Endothelial cell of umbilical vein (primary cell): ENCODE measurements around the gene PDK4.

Experiments used
- EZH2 ChIP-seq: IDR thresholded peaks from 2 replicates; pipeline ENCODE4 v1.6.1; 2012; ENCODE audit warnings: borderline replicate concordance, low read depth, mild to moderate bottlenecking, moderate library complexity, low read length, inconsistent platforms; ENCODE audit not compliant: severe bottlenecking
- FOS ChIP-seq: IDR thresholded peaks from 2 replicates; pipeline ENCODE4 v1.6.1; 2011; ENCODE audit warnings: mild to moderate bottlenecking, low read length, moderate library complexity, borderline replicate concordance; ENCODE audit not compliant: insufficient read depth
- JUN ChIP-seq: IDR thresholded peaks from 2 replicates; pipeline ENCODE4 v1.6.1; 2011; ENCODE audit warnings: borderline replicate concordance, low read depth; ENCODE audit not compliant: insufficient read length, insufficient read depth
- POLR2A ChIP-seq: IDR thresholded peaks from 2 replicates; pipeline ENCODE4 v1.6.1; 2012; ENCODE audit warnings: low read depth, mild to moderate bottlenecking, control low read depth, low read length
- POLR2AphosphoS5 ChIP-seq: IDR thresholded peaks from 2 replicates; pipeline ENCODE4 v1.6.1; 2012; ENCODE audit warnings: low read depth, mild to moderate bottlenecking, control low read depth, low read length, moderate library complexity; ENCODE audit not compliant: insufficient read depth
- TF ChIP-seq, protein P1 (sequence below), 2 donors: IDR thresholded peaks; 1 replicate in 1 of 2; 2 replicates in 1 of 2; pipeline ENCODE4 v1.5.1; 2011; ENCODE audit warnings: low read length in 2 of 2, mild to moderate bottlenecking in 2 of 2, moderate library complexity in 2 of 2, control low read depth in 1 of 2, inconsistent platforms in 1 of 2, low read depth in 1 of 2; ENCODE audit not compliant: insufficient read depth in 1 of 2; ENCODE audit errors: extremely low read depth in 1 of 2
- TF ChIP-seq, protein P2 (sequence below): IDR thresholded peaks from 2 replicates; pipeline ENCODE4 v1.6.1; 2011; ENCODE audit not compliant: insufficient read depth, insufficient read length

DNA sequence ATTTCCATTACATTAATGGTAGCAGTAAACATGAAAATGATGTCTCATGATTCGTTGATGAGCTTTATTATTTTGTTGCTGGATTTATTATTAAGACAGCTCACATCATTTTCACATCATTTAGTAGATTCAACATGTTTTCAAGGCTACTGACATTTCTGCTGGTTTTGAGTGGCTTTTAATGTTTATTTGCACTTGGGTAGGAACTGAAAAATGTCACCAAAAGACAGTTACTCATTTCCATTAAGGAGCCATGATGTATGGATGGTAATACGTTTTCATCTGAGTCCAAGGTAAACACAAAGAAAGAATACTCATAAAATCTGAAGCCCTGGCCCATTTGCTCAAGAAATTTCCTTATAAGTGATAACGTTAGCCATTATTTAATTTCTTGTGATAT lies 14.8 kb downstream of the PDK4 start:
- TF ChIP-seq, protein P1, sequence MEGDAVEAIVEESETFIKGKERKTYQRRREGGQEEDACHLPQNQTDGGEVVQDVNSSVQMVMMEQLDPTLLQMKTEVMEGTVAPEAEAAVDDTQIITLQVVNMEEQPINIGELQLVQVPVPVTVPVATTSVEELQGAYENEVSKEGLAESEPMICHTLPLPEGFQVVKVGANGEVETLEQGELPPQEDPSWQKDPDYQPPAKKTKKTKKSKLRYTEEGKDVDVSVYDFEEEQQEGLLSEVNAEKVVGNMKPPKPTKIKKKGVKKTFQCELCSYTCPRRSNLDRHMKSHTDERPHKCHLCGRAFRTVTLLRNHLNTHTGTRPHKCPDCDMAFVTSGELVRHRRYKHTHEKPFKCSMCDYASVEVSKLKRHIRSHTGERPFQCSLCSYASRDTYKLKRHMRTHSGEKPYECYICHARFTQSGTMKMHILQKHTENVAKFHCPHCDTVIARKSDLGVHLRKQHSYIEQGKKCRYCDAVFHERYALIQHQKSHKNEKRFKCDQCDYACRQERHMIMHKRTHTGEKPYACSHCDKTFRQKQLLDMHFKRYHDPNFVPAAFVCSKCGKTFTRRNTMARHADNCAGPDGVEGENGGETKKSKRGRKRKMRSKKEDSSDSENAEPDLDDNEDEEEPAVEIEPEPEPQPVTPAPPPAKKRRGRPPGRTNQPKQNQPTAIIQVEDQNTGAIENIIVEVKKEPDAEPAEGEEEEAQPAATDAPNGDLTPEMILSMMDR (IDR thresholded peaks at IDR 0.05; ENCODE audit: extremely low read depth in 1 of 2, insufficient read depth in 1 of 2, low read depth in 1 of 2, low read length in 2 of 2): no peak
- TF ChIP-seq POLR2A (no peak), EZH2 (no peak), FOS (no peak), POLR2AphosphoS5 (no peak), JUN (no peak)
- TF ChIP-seq, protein P2, sequence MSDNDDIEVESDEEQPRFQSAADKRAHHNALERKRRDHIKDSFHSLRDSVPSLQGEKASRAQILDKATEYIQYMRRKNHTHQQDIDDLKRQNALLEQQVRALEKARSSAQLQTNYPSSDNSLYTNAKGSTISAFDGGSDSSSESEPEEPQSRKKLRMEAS: no peak
